NCI-H748 (cell line): ENCODE measurements around the gene MDFI.

Experiments used
- DNase-seq: peaks from one replicate; lab custom pipeline; 2025; ENCODE audit not compliant: unreplicated experiment; lab: John Stamatoyannopoulos, UW

MDFI gene

DNA sequence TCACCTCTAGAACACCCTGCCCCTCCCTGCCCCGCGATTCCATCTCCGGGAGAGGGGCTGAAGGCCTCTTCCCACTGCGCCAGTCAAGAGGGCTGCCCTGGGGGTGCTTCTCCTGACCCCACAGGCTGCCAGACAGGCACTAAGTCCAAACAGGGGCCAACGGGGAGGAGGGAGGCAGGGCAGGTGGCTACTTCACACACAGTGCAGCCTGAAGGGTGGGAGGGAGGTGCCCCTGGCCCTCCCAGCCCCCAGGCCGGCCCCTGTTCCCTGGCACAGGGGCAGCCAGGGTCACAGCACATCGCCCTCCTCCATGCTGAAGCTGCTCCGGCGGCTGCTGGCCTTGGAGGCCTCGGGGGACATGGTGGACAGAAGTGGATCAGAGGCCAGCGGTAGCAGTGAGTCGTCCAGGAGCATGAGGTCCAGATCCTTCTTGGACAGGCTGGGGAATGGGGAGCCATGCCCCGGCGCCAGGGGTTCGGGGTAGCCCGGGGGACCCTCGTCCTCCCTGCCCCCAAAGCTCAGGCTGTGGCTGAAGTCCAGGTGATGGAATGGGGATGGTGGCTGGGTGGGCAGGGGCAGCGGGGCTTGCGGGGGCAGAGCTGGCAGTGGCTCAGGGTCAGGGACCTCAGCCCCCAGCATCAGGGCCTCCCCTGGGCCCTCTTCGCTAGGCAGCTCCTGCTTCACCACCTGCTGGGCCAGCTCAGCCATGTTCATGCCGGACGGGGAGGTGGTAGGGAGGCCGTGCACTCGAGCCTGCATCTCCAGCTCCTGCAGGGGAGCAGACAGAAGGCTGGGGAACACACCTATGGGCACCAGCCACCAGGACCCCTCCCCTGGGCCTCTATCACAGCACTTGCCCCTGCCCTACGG, 46.3 kb downstream of the MDFI start:
- DNase-seq = no peak

DNA sequence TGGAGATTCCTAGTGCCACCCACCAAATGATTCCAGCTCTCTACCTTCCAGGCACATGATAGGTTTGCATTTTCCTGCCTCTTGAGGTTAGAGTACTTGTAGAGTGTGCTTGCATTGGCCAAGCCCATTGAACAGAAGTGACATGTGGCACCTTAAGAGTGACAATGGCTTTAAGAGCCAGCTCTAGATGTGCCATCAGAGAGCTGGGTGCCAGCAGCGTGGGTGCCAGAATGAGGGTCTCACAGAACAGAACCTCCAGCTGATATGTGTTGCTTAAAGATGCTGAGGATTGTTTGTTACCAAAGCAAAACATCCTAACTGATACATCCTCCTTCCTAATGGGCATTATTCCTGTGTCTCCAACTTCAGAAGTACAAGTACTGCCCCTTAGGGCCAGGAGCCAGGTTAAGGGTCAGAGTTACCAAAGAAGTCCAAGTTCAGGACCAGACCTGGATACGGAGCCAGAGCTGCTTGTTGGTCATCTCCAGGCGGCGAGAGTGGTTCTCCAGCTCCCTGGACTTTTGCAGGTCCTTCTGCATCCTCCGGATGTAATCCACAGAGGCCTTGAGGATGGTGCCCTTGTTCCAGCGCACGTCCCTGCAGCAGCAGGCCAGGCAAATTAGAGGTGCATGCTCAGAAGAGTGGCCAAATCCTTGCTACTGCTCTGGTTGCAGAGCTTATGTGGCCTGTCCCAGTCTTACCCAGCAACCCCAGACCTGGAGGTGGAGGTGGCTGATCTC, 47.5 kb downstream of the MDFI start:
- DNase-seq = no peak

DNA sequence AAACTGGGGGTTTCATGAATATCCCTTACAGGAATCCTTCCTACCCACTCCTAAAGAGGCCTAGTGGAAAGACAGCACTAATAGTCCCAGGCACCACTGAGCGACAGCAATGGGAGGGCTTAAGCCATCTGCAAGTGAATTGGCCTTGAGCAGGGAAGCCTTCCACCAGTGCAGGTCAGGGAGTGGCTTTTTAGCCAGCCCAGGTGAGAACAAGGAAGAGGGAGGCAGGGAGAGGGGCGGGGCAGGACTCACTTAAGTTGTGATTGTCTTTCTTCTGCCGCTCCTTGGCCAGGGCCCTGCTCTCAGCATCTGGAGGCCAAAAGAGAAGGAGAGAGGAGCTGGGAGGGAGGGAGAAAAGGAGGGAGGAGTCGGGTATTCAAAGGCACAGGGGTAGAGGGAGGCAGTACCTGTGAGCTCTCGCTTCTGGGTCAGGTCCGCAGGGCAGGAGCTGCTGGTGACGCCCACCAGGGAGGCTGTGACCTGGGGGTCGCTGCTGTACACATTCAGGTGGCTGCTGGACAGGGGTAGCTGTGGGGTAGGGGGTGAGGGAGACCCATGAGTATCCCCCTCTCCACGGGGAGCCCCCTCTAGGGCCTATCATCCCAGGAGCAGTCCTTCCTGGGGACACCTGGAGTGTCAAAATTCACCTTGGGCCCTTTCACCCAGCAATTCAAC, 49.4 kb downstream of the MDFI start:
- no peak for DNase-seq

DNA sequence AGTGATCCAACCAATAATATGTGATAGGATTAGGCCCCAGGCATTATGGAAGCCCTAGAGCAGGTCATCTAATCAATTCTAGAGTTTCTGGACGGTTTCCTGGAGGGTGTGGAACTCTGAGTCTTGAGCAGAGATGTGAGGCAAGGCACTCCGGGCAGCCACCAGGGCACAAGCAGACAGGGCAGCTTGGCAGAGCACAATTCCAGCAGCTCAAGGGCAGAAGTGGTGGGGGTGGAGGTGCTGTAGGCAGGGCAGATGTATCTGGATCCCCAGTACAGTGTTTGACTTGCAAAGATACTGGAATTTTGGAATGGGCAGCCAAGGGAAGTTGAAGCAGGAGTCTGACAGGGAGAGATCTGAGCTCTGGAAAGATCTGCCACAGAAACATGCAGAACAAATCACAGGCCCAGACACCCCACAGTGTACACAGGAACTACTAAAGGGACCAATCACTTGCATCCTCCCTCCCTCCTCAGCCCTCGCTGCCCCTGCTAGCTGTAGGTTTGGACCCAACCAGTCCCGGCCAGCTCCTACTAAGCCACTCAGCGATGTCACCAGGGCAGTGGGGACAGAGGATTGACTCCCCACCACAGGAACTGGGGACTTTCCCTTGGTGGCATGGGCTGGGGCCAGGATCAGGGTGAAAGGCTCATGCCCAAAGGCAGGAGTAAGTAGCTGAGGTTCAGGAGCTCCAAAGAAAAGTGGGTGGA, 50.1 kb downstream of the MDFI start:
- DNase-seq = no peak

DNA sequence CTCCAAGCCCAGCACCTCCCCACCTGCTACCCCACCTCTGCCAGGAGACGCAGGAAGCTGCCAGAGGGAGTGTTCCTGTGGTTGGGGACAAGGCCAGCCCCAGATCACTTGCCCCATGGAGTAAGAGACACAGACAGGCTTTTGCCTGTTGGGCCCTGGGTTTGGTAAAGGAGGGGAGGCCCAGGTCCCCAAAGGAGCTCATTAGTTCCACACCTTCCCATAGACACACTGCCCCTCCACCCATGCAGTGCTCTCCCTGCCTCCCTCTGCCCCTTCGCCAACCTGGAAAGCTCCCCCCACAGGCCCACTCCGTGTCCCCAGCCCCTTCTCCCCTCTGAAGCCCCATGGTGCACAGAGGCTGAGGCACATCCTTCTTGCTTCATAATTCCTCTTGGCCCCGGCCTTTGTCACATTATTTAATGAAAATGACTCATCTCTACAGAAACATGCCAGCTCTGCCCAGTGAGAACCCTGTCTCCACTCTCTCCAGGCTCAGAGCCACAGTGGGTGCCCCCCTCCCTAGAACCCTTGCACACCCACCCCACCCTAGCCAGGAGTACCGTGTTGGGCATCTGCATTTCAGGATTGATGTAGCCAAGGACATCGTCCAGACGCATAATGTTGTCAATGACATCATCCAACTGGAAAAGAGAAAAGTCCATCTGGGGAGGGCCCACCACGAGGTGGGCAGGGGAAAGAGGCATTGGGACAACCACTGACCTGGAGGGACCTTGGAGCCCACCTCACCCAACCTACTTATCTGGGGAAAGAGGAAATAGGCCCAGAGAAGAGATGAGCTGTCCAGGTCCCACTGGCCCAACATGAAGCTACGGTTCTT, 51.1 kb downstream of the MDFI start:
- DNase-seq = no peak

GRCh38 chr6:41690541-41691330, 52.5 kb downstream of the MDFI start:
- no peak for DNase-seq

DNA sequence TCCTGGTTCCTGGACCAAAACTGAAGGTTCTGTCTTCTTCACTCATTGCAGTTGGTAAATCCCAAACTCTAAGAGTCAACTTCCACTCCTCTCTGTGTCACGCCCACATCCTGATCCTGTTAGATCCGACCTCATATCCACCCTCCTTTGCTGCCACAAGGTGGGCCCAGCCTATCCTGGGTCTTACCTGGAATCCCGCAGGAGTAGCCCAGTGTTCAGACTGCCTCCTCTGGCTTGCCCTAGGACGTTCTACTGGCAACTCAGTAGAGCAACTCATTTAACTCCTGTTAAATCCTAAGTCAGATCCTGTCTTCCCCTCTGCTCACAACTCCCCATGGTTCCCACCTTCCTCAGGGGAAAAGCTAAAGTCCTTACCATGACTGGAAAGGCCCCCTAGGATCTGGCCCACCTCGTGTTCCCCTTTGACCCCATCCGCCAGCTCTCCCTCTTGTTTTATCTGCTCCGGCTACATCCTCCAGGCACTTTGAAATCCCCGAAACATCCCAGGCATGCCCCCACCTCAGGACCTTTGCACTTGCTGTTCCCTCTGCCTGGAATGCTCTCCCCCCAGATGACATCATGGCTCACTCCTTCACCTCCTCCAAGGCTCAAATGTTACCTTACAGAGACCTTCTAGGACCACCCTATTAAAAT, 53.3 kb downstream of the MDFI start:
- DNase-seq = no peak

GRCh38 chr6:41692080-41692675, 53.9 kb downstream of the MDFI start:
- DNase-seq = no peak

DNA sequence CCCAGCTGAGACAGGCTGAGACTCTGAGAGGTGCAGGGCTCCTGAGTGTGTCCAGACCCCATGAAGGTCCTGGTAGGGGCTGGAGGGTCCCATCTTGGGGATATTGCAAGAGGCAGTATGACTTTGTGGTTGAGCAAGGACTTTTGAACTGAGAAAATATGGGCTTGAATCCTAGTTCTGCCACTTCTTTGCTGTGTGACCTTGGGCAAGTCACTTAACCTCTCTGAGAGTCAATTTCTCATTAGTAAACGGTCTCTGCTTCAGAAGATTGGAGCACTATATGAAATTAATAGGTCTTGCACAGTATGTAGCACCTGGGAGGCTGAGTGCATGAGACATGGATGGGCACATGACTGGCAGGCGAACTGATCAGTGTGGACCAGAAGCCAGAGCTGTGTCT, 54.5 kb downstream of the MDFI start:
- no peak for DNase-seq

- no peak for DNase-seq
Measured at GRCh38 chr6:41693281-41694240, 55.3 kb downstream of the MDFI start.

DNA sequence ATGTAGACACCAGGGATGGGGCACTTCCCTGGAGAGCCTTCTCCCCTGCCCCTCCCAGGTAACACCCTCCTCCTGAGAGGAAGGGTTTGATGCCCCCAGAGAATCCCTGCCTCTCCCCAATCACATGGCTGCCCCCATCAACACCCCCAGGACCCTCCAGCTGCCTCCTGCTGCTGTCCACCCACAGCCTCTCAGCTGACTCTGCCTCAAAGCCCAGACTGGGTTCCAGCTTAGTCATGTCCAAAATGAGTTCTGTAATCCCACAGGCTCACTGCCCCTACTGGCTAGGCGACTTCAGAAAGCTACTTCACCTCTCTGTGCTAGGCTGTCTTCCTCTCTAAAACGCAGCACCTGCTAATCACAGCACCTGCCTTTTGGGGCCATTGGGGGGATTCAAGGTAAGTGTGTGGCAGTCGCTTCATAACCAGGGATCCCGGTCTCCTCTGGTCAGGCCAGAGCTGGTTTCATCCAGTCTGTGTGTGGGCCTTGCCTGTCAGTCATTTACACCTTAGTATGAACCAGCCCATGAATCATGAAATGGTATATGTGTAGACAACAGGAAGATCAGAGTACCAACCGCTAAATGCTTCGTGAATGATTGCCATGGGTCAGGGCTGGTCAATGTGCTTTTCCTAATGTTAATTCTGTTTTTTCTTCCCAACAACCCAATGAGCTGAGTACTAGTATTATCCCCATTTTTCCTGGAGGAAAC, 56.7 kb downstream of the MDFI start:
- DNase-seq = no peak

GRCh38 chr6:41695825-41696224, 57.6 kb downstream of the MDFI start:
- no peak for DNase-seq

GRCh38 chr6:41696788-41697187, 58.5 kb downstream of the MDFI start:
- peak; percentile 64 for DNase-seq

GRCh38 chr6:41697861-41698781, 59.9 kb downstream of the MDFI start:
- no peak for DNase-seq

DNA sequence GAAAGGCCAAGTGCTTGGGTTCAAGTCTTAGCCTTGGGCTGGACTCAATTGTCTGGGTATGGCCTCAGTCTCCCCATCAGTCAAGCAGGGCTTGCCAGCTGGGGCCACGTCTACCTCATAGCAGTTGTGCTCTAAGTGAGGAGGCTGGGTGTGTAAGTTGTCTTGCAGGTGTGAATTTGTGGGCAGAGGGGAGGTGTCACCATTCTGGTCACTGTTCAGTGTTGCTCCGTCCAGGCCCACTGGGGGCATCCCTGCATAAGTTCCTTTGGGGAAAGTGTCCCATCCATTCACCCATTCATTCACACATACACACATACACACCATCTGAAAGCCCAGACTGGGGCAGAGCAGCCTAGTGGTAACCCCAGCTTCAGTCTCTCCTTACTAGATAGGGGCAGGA, 60.8 kb downstream of the MDFI start:
- DNase-seq = no peak
